ENCODE results near the gene SDC1.

SDC1 gene

GRCh38 chr2:20178666-20179465 is 46.1 kb downstream of the SDC1 start:
- H3K4me2 ChIP-seq (ENCODE audit: insufficient read depth, low read length) = no peak overlapping the region
- no peaks in the 10 kb centered on the region for H4K20me1 ChIP-seq (ENCODE audit: insufficient read depth, low read length)
- no peak overlapping the region for H3K4me3 ChIP-seq (ENCODE audit: low read depth in 1 of 2, low read length in 2 of 2)
- H3K27me3 ChIP-seq (ENCODE audit: insufficient read depth, low read length, poor library complexity) = peaks cover 5% of the 10 kb centered on the region
- no peak overlapping the region for H3K27ac ChIP-seq (ENCODE audit: low read length)
- H3K4me1 ChIP-seq (ENCODE audit: insufficient read depth, low read length) = no peaks in the 10 kb centered on the region
- DNase-seq (no peak), ATAC-seq (ENCODE audit: insufficient read depth, low read depth) (no peak)
- H2AFZ ChIP-seq (ENCODE audit: low read depth, low read length) = no peak overlapping the region
- TF ChIP-seq EZH2 (IDR thresholded peaks at IDR 0.05; ENCODE audit: borderline replicate concordance, low read depth, low read length, severe bottlenecking) (no peak), CTCF (IDR thresholded peaks at IDR 0.05; ENCODE audit: borderline replicate concordance, extremely low read depth, low read length, poor library complexity, severe bottlenecking) (no peak)
- H3K36me3 ChIP-seq (ENCODE audit: insufficient read depth, low read length) = no peaks in the 10 kb centered on the region
- no peak overlapping the region for H3K9ac ChIP-seq (ENCODE audit: low read depth, low read length)
- no peaks in the 10 kb centered on the region for H3K9me3 ChIP-seq (ENCODE audit: insufficient read depth, low read length, severe bottlenecking)
- no peaks in the 10 kb centered on the region for H3K79me2 ChIP-seq (ENCODE audit: insufficient read depth, low read length)

DNA sequence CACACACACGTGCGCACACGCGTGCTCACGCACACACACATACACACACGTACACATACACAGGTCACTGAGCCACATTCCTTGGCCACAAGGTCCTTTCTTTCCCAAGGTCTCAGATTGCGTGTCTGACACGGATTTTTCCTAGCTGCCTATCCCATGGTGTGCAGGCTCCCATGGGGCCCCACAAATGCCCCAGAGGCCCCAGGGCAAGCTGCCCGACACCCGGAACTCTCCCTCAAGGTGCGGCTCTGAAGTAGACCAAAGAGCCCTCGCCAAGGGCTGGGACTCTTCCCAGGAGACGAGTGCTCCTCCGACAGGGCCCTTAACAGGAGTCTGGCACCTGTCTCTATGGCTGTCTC is 46.7 kb downstream of the SDC1 start:
- Histone ChIP-seq H3K4me1 (ENCODE audit: insufficient read depth, low read length) (no peaks in the 10 kb centered on the region), H3K9me3 (ENCODE audit: insufficient read depth, low read length, severe bottlenecking) (no peaks in the 10 kb centered on the region)

GRCh38 chr2:20177556-20178248 is 47.2 kb downstream of the SDC1 start:
- ATAC-seq (ENCODE audit: insufficient read depth, low read depth) (no peak), DNase-seq (no peak)
- no peaks in the 10 kb centered on the region for H3K79me2 ChIP-seq (ENCODE audit: insufficient read depth, low read length)
- H3K27me3 ChIP-seq (ENCODE audit: insufficient read depth, low read length, poor library complexity) = peaks cover 4% of the 10 kb centered on the region
- H3K9ac ChIP-seq (ENCODE audit: low read depth, low read length) = no peak overlapping the region
- no peaks in the 10 kb centered on the region for H3K36me3 ChIP-seq (ENCODE audit: insufficient read depth, low read length)
- H3K4me2 ChIP-seq (ENCODE audit: insufficient read depth, low read length) = no peak overlapping the region
- no peaks in the 10 kb centered on the region for H4K20me1 ChIP-seq (ENCODE audit: insufficient read depth, low read length)
- no peak overlapping the region for H3K27ac ChIP-seq (ENCODE audit: low read length)
- H3K4me3 ChIP-seq (ENCODE audit: low read depth in 1 of 2, low read length in 2 of 2) = no peak overlapping the region
- no peak for TF ChIP-seq EZH2 (IDR thresholded peaks at IDR 0.05; ENCODE audit: borderline replicate concordance, low read depth, low read length, severe bottlenecking)
- TF ChIP-seq CTCF (IDR thresholded peaks at IDR 0.05; ENCODE audit: borderline replicate concordance, extremely low read depth, low read length, poor library complexity, severe bottlenecking) = no peak
- no peaks in the 10 kb centered on the region for H3K9me3 ChIP-seq (ENCODE audit: insufficient read depth, low read length, severe bottlenecking)
- H3K4me1 ChIP-seq (ENCODE audit: insufficient read depth, low read length) = no peaks in the 10 kb centered on the region
- no peak overlapping the region for H2AFZ ChIP-seq (ENCODE audit: low read depth, low read length)

More for the DNA sequence above, 46.7 kb downstream of the SDC1 start:
- H4K20me1 ChIP-seq (ENCODE audit: insufficient read depth, low read length) = no peaks in the 10 kb centered on the region
- DNase-seq = no peak
- no peak for TF ChIP-seq CTCF (IDR thresholded peaks at IDR 0.05; ENCODE audit: borderline replicate concordance, extremely low read depth, low read length, poor library complexity, severe bottlenecking)
- TF ChIP-seq EZH2 (IDR thresholded peaks at IDR 0.05; ENCODE audit: borderline replicate concordance, low read depth, low read length, severe bottlenecking) = no peak
- peaks cover 4% of the 10 kb centered on the region for H3K27me3 ChIP-seq (ENCODE audit: insufficient read depth, low read length, poor library complexity)
- no peak overlapping the region for H3K4me3 ChIP-seq (ENCODE audit: low read depth in 1 of 2, low read length in 2 of 2)
- H3K79me2 ChIP-seq (ENCODE audit: insufficient read depth, low read length) = no peaks in the 10 kb centered on the region
- no peaks in the 10 kb centered on the region for H3K36me3 ChIP-seq (ENCODE audit: insufficient read depth, low read length)
- no peak for ATAC-seq (ENCODE audit: insufficient read depth, low read depth)
- H2AFZ ChIP-seq (ENCODE audit: low read depth, low read length) = no peak overlapping the region
- no peak overlapping the region for H3K9ac ChIP-seq (ENCODE audit: low read depth, low read length)
- no peak overlapping the region for H3K4me2 ChIP-seq (ENCODE audit: insufficient read depth, low read length)
- no peak overlapping the region for H3K27ac ChIP-seq (ENCODE audit: low read length)
